ENCODE measurements around the gene RPP25L. TPM values are rescaled to one million over a fixed set of nuclear protein-coding genes. Genes with fewer than 3 reads are reported as not detected.

RPP25L gene
- total and polyA plus RNA-seq, 2 donors from 2014 or later, result 21.9 to 73.8 TPM

DNA sequence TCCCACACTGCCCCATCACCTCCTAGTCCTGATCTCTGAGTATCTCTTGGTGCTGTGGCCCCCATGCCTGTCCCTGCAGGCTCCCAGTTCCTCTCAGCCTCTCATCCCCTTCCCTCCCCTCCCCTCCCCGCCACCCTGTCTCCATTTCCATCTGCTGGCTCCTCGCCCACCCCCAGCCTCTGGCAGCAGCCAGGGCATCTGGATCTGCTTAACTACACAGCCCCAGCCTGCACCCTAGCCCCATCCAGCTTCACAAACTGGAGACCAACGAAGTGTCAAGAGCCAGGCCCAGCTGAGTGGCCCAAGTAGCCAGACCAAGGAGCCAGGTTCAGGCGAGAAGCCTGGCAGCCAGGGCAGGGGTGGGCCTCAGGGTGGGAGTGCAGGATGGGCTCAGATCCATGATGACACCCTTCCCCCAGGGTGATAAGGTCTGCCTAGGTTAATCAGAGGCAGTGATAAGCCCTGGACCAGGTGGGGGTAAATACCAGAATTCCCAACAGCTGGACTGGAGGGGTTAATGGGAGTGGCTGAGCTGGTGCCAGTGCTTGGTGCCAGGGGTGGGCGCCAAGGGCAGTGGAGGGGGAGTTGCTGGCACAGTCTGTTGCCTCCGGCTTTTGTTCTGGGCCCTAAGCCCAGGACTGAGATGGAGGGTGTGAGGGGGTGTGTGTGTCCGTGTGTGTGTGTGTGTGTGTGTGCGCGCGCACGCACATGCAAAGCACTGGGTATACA, 42.6 kb upstream of the RPP25L start:
- no peaks in the 10 kb centered on the region for H3K27me3 ChIP-seq (ENCODE audit: control insufficient read depth, insufficient read depth, low read length)
- intact Hi-C loops (cut with DNase I), result no loop called here
- H3K36me3 ChIP-seq (ENCODE audit: control insufficient read depth in 2 of 3, insufficient read depth in 3 of 3, low read length in 3 of 3), result peaks cover 0 to 3% (median 1%) of the 10 kb centered on the region in 3 donors
- peaks cover 16 to 31% (median 20%) of the 10 kb centered on the region in 3 donors for H3K4me1 ChIP-seq (ENCODE audit: control insufficient read depth in 2 of 3, insufficient read depth in 2 of 3, low read depth in 1 of 3, low read length in 3 of 3)
- H3K9me3 ChIP-seq (ENCODE audit: control insufficient read depth in 2 of 3, insufficient read depth in 1 of 3, low read length in 3 of 3), result no peaks in the 10 kb centered on the region
- FAIRE-seq (no peak), DNase-seq (peak in 4 of 5 donors; percentile 10 to 70 (median 64))
- TF ChIP-seq, protein P1, sequence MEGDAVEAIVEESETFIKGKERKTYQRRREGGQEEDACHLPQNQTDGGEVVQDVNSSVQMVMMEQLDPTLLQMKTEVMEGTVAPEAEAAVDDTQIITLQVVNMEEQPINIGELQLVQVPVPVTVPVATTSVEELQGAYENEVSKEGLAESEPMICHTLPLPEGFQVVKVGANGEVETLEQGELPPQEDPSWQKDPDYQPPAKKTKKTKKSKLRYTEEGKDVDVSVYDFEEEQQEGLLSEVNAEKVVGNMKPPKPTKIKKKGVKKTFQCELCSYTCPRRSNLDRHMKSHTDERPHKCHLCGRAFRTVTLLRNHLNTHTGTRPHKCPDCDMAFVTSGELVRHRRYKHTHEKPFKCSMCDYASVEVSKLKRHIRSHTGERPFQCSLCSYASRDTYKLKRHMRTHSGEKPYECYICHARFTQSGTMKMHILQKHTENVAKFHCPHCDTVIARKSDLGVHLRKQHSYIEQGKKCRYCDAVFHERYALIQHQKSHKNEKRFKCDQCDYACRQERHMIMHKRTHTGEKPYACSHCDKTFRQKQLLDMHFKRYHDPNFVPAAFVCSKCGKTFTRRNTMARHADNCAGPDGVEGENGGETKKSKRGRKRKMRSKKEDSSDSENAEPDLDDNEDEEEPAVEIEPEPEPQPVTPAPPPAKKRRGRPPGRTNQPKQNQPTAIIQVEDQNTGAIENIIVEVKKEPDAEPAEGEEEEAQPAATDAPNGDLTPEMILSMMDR (IDR thresholded peaks at IDR 0.05; ENCODE audit: borderline replicate concordance, extremely low read depth, insufficient read depth), result no peak
- H3K27ac ChIP-seq (ENCODE audit: low read depth in 2 of 2, low read length in 2 of 2), result no peak overlapping the region
- H3K9ac ChIP-seq (ENCODE audit: low read length in 3 of 3), result no peak overlapping the region
- H3K4me3 ChIP-seq (ENCODE audit: low read length in 3 of 3), result no peak overlapping the region

DNA sequence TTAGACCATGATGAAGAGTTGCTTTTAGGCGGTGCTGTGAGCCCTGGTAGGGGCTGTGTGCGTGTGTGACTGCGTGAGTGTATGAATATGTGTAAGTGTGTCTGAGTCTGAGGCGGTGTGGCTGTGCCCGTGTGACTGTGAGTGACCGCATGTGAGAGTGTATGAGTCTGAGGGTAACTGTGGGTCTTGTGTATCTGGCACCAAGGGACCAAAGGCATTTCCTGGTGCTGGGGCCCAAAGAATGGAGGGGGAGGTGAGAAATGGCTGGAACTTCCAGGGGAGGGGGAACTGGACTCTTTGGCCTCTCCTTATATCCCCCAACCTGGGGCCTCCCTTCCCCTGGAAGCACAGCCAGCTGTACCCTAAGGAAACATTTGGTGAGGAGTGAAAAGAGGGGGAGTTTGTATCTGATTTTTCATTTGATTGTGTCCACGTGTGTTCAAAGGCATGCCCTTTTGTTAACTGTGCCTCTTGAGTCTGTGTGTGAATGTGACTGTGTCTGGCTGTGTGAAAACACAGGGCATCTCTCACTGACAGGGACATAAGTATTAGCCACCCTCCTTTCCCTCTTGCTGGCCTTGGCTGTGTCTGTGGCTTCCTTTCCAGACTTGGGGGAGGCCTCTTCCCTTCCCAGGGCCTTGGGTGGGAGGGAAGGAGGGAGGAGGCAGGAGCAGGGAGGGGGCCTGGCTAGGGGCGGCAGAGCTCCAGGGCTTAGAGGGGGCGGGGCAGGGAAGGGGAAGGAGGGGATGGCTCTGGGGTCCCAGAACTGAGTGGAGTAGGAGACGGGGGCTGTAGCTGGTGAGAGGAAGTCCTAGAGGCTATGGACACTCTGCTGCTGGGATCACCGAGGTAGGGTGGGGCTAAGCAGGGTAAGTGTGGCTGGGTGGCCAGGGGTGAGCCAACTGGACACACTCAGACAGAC, 41.5 kb upstream of the RPP25L start:
- Histone ChIP-seq H3K9ac (ENCODE audit: low read length in 3 of 3) (peak overlapping the region in 1 of 3 donors; percentile 44), H3K9me3 (ENCODE audit: control insufficient read depth in 2 of 3, insufficient read depth in 1 of 3, low read length in 3 of 3) (no peaks in the 10 kb centered on the region), H3K36me3 (ENCODE audit: control insufficient read depth in 2 of 3, insufficient read depth in 3 of 3, low read length in 3 of 3) (peaks cover 4 to 14% (median 5%) of the 10 kb centered on the region in 3 donors), H3K4me1 (ENCODE audit: control insufficient read depth in 2 of 3, insufficient read depth in 2 of 3, low read depth in 1 of 3, low read length in 3 of 3) (peaks cover 16 to 31% (median 24%) of the 10 kb centered on the region in 3 donors), H3K27me3 (ENCODE audit: control insufficient read depth, insufficient read depth, low read length) (no peaks in the 10 kb centered on the region), H3K27ac (ENCODE audit: low read depth in 2 of 2, low read length in 2 of 2) (peak overlapping the region in 1 of 2 donors; percentile 41), H3K4me3 (ENCODE audit: low read length in 3 of 3) (peak overlapping the region in 1 of 3 donors; percentile 27)
- intact Hi-C loops (cut with DNase I), result no loop called here
- no peak for FAIRE-seq
- TF ChIP-seq, protein P1 (IDR thresholded peaks at IDR 0.05; ENCODE audit: borderline replicate concordance, extremely low read depth, insufficient read depth), result no peak
- peak in 4 of 5 donors; percentile 76 to 93 (median 84) for DNase-seq

DNA sequence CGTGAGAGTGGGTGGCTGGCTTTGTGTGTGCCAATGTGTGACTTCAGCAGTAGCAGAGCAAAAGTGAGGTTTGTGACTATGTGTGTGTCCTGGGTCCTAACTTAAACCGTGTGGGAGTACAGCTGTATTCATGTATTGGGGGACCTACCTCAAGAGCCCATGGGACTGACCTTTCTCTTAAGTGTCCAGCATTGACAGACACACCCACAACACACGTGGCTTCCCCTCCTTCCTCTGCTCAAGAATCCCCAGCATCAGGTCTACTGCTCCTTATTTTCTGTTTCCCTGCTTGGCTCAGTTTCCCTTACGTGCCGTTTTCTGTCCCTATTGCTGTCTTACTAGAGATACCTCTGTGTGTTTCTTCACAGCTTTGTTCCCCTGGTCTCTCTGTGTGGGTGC, 40.7 kb upstream of the RPP25L start:
- peaks cover 4 to 18% (median 5%) of the 10 kb centered on the region in 3 donors for H3K36me3 ChIP-seq (ENCODE audit: control insufficient read depth in 2 of 3, insufficient read depth in 3 of 3, low read length in 3 of 3)
- intact Hi-C loops (cut with DNase I), result no loop called here
- peak overlapping the region; percentile 9 to 51 for H3K27ac ChIP-seq (ENCODE audit: low read depth in 2 of 2, low read length in 2 of 2)
- peak overlapping the region in 2 of 3 donors; percentile 44 to 62 for H3K9ac ChIP-seq (ENCODE audit: low read length in 3 of 3)
- H3K27me3 ChIP-seq (ENCODE audit: control insufficient read depth, insufficient read depth, low read length), result no peaks in the 10 kb centered on the region
- peak overlapping the region; percentile 63 to 89 (median 77) for H3K4me3 ChIP-seq (ENCODE audit: low read length in 3 of 3)
- peaks cover 16 to 39% (median 32%) of the 10 kb centered on the region in 3 donors for H3K4me1 ChIP-seq (ENCODE audit: control insufficient read depth in 2 of 3, insufficient read depth in 2 of 3, low read depth in 1 of 3, low read length in 3 of 3)
- no peaks in the 10 kb centered on the region for H3K9me3 ChIP-seq (ENCODE audit: control insufficient read depth in 2 of 3, insufficient read depth in 1 of 3, low read length in 3 of 3)
- DNase-seq, result peak in 1 of 5 donors; percentile 12
- FAIRE-seq, result no peak
- TF ChIP-seq, protein P1 (IDR thresholded peaks at IDR 0.05; ENCODE audit: borderline replicate concordance, extremely low read depth, insufficient read depth), result no peak
